OCI-LY7 (cell line): ENCODE data around the gene PCDHA12.
"Not testable (repeated sequence)": the region's sequence is repeated elsewhere in the genome, so short reads cannot be mapped to it uniquely, and the experiment has no call there.

ENCODE experiments used
- CTCF ChIP-seq: fragments of 200-600 bp; sonication (generic); conservative IDR thresholded peaks from 2 replicates; pipeline ENCODE4 v1.5.1; 2014; ENCODE audit warnings: mild to moderate bottlenecking, antibody characterized with exemption, low read length, moderate library complexity, mixed read lengths
- EZH2phosphoT487 ChIP-seq: fragments of 200-600 bp; sonication (generic); IDR thresholded peaks from 2 replicates; pipeline ENCODE4 v1.6.1; 2018; ENCODE audit warnings: low read depth, borderline replicate concordance, mild to moderate bottlenecking, mixed run types, antibody characterized with exemption, low read length, moderate library complexity, mixed read lengths

GRCh38 chr5:140849831-140850634 is 25.1 kb upstream of the PCDHA12 start:
- TF ChIP-seq CTCF, EZH2phosphoT487: not testable (repeated sequence)
